ENCODE data around the gene TMEM121.
"Not testable (repeated sequence)": the region's sequence is repeated elsewhere in the genome, so short reads cannot be mapped to it uniquely, and the experiment has no call there.

The TMEM121 gene

DNA sequence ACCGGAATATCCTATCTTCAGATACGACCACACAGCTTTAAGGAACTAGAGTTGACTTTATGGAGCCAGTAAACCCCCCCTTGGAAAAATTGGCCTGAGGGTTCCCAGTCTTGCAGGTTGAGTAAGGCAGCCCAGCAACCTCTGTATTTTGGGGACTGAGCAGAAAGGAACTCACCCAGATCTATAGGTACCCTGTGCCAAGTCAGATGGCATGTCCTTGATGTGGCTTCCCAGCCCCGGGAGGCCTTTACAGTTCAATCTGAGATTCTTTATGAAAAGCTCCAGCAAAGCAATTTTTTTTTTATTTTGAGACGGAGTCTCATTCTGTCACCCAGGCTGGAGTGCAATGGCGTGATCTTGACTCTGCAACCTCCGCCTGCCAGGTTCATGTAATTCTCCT is 27.6 kb downstream of the TMEM121 start:
- no peak for DNase-seq

DNA sequence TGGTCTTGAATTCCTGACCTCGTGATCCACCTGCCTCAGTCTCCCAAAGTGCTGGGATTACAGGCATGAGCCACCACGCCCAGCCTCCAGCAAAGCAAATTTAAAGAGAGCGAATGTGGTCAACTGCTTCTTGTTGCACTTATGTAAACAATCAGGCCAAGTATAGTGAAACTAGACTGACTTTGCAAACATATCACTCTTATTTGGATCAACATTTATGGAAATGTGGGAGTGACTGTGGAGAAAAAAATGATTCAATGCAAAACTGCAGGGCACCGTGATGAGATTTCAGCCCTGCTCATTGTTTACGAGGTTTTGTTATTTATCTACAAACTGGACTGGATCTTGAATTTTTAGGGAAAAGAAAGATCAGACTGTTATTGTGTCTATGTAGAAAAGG is 28.1 kb downstream of the TMEM121 start:
- no peak for DNase-seq

DNA sequence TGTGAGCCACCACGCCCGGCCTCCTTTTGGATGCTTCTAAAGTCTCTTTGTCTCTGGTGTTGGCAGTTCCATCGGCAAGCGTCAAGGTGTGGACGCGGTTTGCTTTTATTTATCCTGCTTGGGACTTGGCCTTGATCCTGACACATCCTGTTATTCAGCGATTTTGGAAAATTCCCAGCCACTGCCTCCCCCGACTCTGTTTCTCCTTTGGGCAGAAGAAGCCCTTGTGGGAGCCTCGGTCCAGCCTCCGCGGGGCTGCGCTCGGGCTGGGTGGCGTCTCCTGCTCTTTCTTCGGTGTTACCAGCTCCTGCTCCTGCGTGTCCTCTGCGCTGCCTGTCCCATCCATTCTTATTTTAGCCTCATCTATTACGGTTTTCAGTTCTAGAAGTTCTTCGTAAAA is 31.3 kb downstream of the TMEM121 start:
- DNase-seq, result not testable (repeated sequence)

DNA sequence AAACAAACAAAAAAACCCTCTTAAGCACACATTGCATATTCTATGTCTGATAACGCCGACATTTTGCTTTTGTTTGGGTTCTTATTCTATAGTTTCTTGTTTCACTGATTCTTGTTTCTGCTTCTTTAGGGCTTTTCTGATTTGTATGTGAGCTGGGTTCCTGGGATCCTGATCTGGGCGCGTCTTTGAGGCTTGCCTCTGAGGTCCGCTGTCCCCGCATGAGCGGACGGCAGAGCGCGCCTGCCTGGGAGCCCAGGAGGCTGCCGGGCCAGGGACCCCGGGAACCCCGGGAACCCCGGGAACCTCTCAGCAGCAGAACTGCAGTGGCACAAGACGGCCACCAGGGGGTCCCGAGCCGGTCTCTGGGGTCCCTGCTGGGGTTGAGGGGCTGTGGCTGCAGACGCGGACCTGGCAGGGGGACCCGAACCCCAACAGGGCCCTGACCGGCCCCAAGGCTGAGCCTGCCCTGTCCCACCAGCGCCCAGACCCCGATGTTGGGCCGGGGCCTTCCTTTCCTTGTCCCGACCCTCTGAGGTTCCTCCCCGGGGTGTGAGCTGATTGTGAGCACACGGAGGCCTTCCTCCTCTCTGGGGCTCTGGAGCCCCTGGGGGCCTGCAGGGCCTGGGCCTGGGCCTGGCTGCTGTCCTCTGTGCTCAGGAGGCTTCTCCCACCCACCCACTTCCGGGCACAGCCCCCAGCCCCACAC is 32.2 kb downstream of the TMEM121 start:
- not testable (repeated sequence) for DNase-seq

DNA sequence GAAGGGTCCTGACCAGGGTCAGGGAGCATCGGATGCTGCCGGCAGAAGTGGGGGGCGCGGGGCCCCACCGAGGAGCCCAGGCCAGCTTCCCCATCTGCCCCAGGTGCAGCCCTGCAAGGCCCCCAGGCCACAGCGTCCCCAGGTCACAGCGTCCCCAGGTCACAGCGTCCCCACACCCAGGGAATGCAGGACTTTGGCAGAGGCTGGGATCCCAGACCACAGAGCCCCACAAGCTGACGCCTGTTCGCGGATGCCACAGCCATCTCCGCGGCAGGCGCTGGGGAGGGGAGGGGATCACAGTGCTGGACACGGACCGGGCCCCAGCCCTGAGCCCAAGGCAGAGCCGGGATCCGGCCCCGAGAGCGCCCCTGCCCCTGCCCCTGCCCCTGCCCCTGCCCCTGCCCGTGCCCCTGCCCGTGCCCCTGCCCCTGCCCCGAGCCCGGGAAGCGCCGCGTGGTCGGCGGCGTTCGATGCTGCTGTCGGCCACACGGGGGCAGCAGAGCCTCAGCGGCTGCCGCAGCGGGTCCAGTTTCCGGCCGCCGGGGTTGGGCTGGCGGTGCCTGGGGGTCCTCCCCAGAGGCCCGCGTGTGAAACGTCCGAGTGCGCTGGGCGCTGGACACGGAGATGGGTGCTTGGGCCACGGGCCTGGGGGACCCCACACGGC is 33.1 kb downstream of the TMEM121 start:
- peak; percentile 12 for DNase-seq

DNA sequence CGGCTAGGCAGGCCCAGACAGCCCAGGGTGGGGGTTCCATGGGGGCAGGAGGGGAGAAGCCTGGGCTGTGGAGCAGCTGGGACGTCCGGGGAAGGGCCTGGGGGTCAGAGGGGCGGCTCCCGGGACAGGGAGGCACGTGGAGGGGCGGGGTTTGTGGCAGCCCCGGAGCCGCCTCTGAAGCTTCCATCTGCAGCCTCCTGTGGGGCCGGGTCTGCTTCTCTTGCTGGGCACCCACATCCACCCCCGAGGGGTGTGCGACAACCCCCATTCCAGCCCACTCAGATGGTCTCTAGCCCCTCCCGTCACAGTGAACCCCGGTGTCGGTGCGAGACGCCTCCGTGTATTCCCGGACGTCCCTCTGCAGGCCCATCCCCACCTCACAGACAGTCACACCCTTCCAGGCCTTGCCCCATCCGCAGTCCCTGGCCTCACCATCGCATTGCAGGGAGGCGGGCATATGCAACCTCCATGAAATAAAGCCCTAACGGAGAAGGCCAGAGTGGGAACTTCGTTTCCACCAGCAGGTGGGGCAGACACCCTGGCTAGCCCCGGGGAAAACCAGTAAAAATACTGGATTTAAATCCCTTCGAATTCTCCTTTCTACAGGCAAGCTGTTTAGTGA is 33.8 kb downstream of the TMEM121 start:
- not testable (repeated sequence) for DNase-seq

DNA sequence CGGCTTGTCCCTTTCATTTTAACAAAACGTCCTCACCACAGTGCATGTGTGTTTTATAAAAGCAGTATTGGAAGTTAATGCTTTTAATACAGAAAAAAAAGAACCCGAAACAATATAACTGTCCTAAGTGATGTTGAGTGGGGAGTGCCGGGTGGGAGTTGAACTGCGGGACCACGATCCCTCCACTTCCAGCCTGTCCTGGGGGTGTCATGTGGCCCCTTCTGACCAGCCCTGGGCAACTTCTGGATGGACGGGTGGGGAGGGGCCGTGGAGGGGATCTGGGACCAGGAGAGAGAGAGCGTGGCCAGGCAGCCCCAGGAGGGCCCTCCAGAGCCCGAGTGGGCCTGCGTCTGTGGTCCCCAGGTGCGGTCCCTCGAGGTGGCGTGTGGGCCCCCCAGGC is 35.0 kb downstream of the TMEM121 start:
- DNase-seq, result not testable (repeated sequence)

DNA sequence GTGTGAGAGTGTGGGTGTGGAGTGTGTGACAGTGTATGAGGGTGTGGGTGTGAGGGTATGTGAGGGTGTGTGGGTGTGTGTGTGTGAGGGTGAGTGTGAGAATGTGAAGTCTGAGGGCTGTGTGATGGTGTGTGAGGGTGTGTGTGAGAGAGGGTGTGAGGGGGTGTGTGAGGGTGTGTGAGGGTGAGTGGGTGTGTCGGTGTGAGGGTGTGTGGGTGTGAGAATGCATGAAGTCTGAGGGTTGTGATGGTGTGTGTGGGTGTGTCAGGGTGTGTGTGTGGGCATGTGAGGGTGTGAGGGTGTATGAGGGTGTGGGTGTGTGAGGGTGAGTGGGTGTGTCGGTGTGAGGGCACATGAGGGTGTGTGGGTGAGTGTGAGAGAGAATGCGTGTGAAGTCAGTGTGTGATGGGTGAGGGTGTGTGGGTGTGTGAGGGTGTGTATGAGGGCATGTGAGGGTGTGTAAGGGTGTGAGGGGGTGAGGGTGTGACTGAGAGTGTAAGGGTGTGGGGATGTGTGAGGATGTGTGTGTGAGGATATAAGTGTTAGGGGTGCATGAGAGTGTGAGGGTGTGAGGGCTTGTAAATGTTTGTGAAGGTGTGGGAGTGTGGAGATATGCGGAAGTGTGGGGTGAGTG is 36.4 kb downstream of the TMEM121 start:
- no peak for DNase-seq

DNA sequence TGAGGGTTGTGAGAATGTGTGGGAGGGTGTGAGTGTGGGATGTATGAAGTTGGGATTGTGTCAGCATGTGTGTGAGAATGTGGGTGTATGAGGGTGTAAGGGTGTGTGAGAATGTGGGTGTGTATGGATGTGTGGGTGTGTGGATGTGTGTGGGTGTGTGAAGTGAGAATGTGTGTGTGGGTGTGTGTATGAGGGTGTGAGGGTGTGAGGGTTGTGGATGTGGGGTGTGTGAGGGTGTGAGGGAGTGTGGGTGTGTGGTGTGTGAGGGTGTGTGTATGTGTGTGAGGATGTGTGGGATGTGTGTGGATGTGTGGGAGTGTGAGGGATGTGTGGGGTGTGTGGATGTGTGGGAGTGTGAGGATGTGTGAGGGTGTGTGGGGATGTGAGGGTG is 37.0 kb downstream of the TMEM121 start:
- no peak for DNase-seq

DNA sequence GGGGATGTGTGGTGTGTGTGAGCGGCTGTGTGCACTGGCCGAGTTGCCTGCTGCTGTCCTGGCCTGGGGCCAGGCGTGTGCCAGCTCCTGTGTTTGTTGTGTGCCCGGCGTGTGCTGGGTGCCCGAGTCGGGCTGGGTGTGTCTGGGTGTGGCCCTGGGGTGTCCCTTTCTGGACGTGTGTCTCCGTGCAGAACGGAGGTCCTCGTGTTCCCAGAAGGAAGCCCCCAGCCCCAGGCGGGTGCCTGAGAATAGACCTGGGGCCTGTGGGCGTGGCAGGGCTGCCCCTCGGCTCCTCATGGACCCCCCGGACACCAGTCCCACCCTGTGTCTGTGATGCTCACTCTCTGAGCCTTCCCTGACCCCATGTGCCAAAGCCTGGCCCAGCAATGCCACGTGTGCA is 38.2 kb downstream of the TMEM121 start:
- DNase-seq, result not testable (repeated sequence)

DNA sequence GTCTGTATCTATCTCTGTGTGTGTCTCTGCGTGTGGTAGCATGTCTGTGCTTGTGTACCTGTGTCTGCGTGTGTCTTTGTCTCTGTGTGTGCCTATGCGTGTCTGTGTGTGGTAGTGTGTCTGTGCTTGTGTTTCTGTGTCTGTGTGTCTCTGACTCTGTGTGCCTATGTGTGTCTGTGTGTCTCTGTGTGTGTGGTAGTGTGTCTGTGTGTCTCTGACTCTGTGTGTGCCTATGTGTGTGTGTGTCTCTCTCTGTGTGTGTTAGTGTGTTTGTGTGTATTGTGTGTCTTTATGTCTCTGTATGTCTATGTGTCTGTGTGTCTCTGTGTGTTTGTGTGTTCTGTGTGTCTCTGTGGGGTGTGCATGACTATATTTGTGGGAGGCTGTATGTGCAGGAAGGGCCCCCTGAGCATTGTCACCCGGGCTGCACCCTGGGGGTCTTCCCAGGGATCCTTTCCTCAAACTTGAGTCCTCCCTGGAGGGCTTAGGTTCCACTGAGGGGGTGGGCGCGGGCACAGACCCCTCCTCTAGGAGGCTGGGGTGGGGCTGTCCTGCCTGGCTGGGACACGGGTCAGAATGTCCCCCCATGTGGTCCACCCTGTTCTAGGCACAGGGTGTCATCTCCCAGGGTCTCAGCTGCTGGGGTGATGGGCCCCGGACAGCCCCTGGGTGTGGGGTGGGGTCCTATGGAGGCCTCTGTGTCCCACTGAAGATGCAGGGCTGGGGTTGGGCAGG is 39.0 kb downstream of the TMEM121 start:
- DNase-seq, result not testable (repeated sequence)

DNA sequence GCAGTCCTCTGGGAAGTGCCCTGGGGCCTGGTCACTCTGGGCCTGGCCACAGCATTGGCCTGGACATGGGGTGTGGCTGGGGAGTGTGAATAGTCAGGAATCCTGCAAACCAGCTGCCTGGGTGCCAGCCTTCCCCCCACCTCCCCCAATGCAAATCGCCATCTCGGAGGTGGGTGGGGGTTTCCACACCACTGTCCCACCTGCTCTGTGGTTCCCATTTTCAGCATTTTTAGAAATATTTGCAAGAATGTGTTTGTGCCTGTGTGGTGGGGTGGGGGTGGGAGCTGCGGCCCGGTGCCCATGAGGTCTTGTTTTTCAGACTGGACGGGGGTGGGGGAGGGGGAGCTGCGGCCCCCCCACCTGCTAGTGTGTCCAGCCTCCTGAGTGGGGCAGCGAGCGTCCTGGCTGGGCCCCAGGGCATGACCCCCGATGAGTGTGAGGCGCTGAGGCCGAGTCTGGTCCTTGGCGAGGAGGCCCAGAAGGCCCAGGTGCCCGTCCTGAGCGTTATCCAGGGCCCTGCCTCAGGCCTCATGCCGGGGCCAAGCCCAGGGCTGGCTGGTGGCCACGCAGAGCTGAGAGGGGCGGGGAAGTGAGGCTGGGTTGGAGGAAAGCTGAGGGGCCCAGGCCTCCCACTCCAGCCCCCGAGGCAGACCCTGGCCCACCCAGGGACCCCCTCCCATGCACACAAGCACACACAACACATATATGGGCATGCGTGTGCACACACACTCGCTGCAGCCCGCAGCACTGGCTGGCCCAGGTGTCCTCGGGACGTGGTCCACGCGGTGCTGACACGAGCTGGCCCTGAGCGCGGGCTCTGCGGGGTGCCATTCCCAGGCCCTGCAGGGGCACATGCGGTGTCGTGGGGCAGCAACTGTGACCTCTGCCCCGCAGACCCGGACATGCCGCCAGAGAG is 40.1 kb downstream of the TMEM121 start:
- not testable (repeated sequence) for DNase-seq

DNA sequence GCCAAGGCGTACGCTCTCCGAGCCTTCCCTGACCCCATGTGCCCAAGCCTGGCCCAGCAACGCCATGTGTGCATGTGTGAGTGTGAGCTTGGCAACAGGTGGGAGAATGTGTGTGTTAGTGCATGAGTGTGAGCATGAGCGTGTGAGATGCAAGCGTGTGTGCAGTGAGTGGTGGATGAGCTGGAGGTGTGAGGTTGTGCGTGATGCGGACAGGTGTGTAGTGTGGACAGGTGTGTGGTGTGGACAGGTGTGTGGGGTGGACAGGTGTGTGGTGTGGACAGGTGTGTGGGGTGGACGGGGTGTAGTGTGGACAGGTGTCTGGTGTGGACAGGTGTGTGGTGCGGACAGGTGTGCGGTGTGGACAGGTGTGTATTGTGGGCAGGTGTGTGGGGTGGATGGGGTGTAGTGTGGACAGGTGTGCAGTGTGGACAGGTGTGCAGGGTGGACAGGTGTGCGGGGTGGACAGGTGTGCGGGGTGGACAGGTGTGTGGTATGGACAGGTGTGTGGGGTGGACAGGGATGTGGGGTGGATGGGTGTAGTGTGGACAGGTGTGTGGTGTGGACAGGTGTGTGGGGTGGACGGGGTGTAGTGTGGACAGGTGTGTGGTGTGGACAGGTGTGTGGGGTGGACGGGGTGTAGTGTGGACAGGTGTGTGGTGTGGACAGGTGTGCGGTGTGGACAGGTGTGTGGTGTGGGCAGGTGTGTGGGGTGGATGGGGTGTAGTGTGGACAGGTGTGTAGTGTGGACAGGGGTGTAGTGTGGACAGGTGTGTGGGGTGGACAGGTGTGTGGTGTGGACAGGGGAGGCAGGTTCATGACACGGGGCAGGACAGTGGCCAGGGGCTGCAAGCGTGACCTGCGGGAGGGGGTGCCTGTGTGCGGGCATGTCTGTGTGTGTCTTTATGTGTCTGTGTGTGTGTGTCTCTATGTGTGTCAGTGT is 41.1 kb downstream of the TMEM121 start:
- DNase-seq, result not testable (repeated sequence)

DNA sequence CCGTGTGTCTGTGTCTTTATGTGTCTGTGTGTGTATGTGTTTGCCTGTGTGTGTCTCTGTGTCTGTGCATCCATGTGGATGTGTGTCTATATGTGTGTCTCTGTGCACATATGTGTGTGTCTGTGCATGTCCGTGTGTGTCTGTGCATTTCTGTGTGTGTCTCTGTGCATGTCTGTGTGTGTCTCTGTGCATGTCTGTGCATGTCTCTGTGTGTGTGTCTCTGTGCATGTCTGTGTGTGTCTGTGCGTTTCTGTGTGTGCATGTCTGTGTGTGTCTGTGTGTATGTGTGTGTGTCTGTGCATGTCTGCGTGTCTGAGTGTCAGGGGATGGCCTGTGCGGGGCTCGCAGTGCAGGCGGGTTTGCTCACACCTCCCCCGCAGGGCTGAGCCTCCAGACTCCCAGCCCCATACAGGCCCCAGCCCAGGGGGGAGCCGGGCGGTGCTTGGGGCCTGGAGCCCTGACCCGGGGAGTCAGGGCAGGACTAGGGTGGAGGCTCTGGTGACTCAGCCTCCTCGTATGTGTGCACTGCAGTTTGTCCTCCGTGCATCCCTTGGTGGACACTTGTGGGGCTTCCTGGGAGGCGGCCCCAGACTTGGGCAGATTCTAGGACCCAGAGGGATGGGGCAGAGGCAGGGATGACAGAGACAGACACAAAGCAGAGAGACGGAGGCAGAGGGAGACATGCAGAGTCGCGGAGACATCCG is 41.9 kb downstream of the TMEM121 start:
- DNase-seq, result not testable (repeated sequence)

DNA sequence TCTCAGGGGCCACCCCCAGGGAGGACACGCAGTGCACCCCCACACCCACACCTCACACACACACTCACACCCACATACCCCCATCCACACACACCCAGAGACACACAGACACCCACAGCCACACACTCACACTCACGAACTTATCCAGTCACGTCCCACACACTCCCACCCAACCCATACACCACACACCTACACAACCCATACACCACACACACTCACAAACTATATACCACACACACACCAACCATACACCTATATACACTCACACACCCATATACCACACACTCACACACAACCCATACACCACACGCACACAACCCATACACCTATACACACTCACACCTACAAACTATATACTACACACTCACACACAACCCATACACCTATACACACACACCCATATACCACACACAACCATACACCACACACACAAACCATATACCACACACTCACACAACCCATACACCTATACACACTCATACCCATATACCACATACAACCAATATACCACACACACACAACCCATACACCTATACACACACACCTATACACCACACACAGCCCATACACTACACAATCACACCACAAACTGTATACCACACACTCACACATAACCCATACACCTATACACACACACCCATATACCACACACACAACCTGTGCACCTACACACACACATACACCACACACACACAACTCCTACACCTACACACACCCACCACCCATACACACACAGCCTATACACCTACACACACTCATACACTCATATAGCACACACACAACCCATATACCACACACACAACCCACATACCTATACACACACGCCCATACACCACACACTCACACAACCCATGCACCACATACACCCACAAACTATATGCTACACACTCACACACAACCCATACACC is 42.7 kb downstream of the TMEM121 start:
- DNase-seq, result no peak

DNA sequence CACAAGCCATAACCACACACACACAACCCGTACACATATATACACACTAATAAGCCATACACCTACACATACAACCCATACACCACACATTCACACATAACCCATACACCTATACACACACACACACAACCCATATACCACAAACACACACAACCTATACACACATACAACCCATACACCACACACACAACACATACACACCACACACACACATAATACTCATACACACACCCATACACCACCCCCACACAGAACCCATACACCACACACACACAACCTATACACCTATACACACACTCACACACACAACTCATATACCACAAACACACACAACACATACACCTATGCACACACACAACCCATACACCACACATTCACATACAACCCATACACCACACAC is 44.1 kb downstream of the TMEM121 start:
- no peak for DNase-seq

DNA sequence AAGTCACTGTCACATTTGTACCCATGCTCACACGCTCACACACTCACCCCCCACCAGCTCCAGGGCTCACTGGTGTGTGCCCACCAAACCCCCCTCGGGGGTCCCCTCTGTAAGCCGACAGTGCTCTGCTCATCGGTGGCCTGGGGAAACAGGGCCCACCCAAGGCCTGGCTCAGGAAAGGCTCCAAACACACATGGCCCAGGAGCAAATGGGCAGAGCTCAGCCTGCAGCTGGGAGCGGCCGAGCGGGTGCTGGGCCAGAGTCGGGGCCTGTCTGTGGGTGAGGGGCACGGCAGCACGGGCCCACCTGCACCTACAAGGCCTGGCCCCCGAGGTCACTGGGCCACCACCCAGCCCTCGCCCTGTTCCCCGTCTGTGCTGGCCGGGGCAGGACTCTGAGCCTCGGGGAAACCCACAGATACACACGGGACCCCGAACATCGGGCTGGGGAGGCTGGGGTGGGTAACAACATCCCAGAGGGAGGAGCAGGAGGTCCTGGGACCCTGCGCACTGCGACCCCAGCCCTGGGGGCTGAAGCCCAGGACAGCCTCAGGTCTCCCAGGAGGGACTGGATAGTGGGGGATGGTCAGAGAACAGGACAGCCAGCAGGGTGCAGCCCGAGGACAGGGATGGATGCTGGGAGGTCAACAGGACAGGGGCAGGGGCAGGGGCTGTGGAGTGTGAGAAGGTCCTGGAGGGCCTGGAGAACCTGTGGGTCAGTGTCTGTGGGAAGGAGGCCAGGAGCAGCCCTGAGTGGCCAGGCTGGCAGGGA is 45.0 kb downstream of the TMEM121 start:
- not testable (repeated sequence) for DNase-seq

DNA sequence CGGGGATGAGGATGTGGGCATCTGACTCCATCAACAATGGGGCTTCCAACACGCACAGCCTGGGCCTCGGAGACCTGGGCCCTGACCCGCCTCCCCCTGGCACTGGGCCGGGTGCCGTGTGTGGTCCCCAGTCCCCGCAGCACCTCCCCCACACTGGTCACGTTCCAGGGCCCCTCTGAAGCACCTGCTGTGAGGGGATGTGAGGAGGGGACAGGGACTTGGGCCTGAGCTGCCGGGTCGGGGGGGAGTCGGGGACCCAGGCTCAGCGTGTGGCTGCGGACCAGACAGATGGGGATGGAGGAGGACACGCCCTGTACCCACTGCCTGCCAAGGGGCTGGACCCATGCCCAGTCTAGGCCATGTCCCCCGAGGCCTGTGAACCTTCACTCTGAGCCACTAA is 45.7 kb downstream of the TMEM121 start:
- DNase-seq, result not testable (repeated sequence)

Measured in stimulated activated CD4-positive, alpha-beta T cell treated with anti-CD3 and anti-CD28 coated beads, Interleukin-12 subunit alpha, Interleukin-12 subunit beta, amount 100 ng/mL, for 4 hours (primary cell).